SK-MEL-5 (cell line): ENCODE data around the gene CLMP. TPM values are rescaled to one million over a fixed set of nuclear protein-coding genes. Genes with fewer than 3 reads are reported as not detected.
"Not testable (repeated sequence)": the region's sequence is repeated elsewhere in the genome, so short reads cannot be mapped to it uniquely, and the experiment has no call there.

Source experiments
- DNase-seq: peaks from one replicate; pipeline ENCODE4 v3.0.0-alpha.2; 2016; ENCODE audit warnings: low read depth, low spot score
- in situ Hi-C: cut with HindIII; loops from 2 replicates; pipeline ENCODE4 v1.10.0; 2016; ENCODE audit warnings: low sequenced_read_pairs, high pct_unique_total_duplicates, low pct_unique_long_range_greater_than_20kb
- total RNA-seq: library from RNA; depleted of rRNA; stranded (reverse); fragments of >200 nt; shearing (Covaris generic); gene quantifications from 2 replicates; pipeline ENCODE4 v1.2.3, GENCODE V29; 2014

Gene CLMP
- total RNA-seq, 1 experiment from 2014 or later, result not detected

GRCh38 chr11:123158033-123159003 lies 36.7 kb downstream of the CLMP start:
- DNase-seq, result no peak
- in situ Hi-C loops, result no loop called here

DNA sequence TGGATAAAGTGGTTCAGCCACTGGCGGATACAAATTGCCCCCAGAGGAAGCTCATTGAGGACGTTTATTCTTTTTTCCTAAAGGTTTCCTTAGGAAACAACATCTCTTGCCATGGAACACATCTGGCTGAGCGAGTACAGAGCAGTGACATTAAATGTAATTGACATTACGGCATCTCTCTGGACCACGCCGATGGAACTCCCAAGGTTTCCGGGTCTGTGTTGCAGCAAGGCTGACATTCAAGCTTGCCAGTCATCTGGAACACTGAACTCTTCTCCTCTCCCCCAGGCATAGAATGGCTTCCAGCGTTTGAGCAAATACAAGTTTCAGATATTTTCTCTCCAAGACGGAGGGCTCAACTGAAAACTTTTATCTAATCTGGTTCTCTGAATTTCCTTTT lies 42.1 kb downstream of the CLMP start:
- in situ Hi-C loops, result no loop called here
- no peak for DNase-seq

DNA sequence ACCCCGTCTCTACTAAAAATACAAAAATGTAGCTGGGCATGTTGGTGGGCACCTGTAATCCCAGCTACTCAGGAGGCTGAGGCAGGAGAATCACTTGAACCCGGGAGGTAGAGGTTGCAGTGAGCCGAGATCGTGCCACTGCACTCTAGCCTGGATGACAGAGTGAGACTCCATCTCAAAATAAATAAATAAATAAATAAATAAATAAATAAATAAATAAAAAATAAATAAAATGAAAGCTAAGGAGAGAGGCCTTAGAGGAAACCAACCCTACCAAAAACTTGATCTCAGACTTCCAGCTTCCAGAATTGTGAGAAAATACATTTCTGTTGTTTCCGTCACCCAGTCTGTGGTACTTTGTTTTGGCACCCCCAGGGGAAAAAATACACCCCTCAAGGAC lies 42.7 kb downstream of the CLMP start:
- DNase-seq, in situ Hi-C loops: not testable (repeated sequence)

DNA sequence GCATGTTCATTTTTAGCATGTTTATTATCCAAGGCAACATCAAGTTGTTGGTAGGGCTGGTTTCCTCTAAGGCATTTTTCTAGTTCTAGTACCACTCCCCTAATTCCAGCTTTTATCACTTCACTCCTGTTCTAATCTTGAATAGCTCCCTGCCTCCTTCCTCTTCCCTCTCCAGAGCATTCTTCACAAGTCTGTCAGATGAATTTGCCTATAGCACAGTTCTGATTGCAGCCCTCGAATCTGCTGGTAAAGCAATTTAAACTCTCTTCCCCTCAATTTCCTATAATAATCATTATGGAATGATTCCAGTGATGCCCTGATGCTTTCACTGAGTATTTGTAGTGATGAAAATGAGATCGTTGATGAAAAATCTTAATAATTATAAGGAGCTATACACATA lies 43.3 kb downstream of the CLMP start:
- in situ Hi-C loops, result no loop called here
- no peak for DNase-seq

DNA sequence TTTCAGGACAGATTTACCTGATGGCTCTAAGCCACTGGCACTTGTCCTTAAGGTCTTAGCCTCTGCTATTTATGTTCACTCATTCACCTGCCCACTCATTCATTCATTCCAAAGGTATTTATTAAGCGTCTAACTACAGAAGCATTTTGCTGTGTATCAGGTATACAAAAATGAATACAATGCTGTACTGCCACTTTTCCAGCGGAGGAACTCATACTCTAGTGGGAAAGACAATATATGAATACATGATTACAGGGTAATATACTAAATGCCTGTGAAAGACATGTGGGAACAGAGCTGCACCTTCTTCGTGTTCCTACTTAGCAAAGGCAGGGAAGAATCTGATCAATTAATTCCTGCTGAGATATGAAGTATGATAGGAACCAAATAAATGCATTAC lies 43.7 kb downstream of the CLMP start:
- in situ Hi-C loops, result no loop called here
- no peak for DNase-seq

DNA sequence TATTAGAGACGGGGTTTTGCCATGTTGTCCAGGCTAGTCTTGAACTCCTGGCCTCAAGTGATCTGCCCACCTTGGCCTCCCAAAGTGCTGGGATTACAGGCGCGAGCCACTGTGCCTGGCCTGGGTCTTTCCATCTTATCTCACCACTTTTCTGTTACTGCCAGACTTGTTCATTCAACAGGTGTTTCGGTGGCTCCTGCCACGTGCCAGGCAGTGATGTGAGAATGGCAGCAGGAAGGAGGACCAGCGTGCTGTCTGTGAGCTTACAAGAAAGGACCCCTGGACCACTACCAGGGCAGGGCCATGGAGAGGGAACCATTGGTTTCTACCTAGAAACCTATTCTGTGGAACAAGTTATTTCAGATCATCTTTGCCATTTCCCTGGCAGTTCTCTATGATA lies 44.2 kb downstream of the CLMP start:
- no peak for DNase-seq
- in situ Hi-C loops, result no loop called here

DNA sequence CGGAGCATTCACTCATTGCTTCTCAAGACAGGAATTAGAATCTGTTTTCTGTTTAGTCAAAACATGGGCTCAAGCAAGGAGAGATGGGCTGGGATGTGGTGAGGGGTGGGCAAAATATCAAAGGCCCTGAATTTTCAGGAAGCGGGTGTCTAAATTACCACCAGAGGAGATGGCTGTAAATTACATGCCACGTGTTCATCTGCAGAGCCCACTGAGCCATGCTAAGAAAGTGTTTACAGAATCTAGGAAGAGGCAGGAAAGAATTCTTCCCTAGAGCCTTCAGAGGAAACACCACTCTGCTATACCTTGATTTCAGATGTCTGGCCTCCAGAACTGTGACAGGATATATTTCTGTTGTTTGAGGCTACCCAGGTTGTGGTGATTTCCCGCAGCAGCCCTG lies 46.1 kb downstream of the CLMP start:
- no peak for DNase-seq
- in situ Hi-C loops, result no loop called here

DNA sequence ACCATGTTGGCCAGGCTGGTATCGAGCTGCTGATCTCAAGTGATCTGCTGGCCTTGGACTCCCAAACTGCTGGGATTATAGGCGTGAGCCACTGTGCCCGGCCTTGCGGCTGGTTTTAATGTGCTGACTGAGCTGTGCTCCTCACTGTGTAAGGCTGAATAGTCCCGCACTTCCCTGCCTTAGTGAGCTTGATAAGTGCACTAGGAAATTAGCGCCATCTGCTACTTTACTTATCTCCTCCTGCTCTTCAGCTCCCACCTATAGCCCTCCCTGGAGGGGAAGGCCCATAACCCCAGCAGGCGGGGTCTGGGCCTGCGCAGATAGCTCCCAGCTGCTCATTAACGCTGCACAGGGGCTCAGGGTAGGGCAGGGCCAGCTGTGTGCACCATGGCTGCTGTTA lies 49.4 kb downstream of the CLMP start:
- in situ Hi-C loops, result no loop called here
- no peak for DNase-seq

DNA sequence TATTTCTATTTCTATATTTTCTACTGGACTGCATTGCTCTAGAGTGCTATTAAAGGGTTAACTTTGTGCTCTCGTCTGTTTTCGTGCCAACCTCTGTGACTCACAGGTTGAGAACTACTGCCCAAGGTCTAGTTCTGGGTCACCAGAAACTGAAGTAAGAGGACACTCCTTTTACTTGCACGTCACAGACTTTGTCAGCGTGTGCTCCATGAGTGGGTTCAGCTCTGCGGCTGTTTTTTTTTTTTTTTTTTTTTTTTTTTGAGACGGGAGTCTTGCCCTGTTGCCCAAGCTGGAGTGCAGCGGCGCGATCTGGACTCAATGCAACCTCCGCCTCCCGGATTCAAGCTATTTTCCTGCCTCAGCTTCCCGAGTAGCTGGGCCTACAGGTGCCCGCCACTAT lies 49.8 kb downstream of the CLMP start:
- in situ Hi-C loops, result no loop called here
- peak; percentile 69 for DNase-seq

- in situ Hi-C loops, result no loop called here
- no peak for DNase-seq
Observed at GRCh38 chr11:123144707-123145106, 50.3 kb downstream of the CLMP start.

DNA sequence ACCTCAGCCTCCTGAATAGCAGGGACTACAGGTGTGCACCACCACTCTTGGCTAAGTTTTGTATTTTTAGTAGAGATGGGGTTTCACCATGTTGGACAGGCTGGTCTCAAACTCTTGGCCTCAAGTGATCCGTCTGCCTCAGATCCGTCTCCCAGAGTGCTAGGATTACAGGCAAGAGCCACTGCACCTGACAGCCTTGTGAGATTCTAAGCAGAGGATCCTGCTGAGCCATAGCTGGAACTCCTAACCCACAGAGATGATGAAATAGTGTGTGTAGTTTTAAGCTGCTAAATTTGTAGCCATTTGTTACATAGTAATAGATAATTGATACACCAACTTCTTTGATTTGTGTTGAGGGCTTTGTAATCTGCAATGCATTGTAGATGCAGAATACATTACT lies 51.1 kb downstream of the CLMP start:
- DNase-seq, result no peak
- in situ Hi-C loops, result no loop called here

- peak; percentile 2 for DNase-seq
- in situ Hi-C loops, result no loop called here
Observed at GRCh38 chr11:123143476-123143875, 51.6 kb downstream of the CLMP start.

GRCh38 chr11:123139206-123139605 lies 55.8 kb downstream of the CLMP start:
- in situ Hi-C loops, result no loop called here
- DNase-seq, result no peak

DNA sequence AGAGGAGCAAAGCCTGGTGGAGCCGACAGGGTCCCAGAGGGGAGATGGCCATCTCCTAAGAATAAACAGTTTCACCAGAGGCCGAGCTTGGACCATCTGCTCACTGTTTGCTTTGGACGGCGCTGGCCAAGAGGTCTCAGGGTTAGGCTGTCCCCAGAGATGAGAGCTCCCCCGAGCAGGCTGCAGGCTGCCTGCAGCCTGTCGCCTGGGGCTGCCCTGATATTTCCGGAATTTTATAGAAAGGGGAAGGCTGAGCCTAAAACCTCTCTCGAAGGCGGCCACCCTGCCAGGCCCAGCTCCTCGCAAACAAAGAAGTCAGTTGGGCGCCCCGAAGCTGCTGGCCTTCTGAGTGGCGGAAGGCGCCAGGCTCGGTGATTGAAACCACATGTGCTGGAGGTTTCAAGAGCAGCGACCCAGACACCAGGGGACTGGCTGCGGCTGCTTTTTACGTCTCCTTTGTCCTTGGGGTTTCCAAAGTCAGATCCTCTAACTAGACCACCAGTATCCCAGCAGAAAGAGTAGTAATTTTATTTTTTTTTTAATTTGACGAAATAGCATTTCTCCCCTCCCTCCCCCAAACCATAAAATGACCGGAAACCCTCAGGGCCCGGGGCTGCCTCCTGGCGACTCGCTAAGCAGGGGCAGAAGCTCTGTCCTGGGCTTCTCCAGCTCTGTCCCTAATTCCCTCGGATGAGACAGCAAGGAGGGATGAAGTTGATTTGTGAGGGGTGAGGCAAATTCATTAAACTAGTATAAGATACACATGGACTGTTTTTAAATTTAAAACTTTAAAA lies 57.4 kb downstream of the CLMP start:
- in situ Hi-C loops, result no loop called here

DNA sequence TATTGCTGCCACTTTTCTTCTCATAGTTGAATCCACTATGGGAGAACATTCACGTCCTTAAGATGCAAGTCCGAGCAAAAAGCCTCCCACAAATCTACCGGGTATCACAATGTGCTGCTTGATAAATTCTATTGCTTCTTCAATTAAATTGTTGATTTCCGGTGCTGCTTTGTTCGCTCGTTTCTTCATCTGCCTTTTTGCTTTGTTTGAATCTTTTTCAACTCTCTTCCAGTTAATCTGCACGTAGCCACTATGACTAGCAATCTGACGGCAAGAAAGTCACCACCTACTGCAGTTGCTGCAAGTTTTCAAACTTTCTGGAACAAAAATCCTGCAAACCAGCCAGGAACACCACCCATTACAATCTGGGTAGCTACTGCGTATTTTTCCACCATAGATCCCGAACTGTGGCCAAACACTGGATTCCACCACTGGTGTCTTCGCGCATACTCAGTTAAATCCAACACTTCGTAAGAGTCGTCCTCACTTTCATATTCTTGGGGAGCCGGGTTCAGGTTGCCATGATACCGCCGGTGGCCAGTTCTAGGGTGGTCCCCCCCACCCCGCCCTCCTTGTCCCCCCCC lies 59.1 kb downstream of the CLMP start:
- DNase-seq, result no peak
- in situ Hi-C loops, result no loop called here

More for the DNA sequence above, 57.4 kb downstream of the CLMP start:
- DNase-seq, result no peak

DNA sequence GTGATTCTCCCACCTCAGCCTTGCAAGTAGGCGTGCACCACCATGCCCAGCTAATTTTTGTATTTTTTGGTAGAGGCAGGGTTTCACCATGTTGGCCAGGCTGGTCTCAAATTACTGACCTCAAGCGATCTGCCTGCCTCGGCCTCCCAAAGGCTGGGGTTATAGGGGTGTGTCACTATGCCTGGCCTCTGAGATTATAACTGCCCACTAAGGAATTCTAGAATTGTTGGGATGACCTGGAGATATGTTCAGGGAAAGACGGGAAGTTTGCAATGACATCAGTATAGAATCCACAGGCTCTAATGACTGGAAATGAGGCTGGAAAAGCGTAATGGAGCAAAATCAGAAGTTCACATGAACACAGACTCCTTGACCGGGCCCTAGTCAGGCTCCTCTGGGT lies 62.2 kb downstream of the CLMP start:
- in situ Hi-C loops, result no loop called here
- DNase-seq, result no peak

DNA sequence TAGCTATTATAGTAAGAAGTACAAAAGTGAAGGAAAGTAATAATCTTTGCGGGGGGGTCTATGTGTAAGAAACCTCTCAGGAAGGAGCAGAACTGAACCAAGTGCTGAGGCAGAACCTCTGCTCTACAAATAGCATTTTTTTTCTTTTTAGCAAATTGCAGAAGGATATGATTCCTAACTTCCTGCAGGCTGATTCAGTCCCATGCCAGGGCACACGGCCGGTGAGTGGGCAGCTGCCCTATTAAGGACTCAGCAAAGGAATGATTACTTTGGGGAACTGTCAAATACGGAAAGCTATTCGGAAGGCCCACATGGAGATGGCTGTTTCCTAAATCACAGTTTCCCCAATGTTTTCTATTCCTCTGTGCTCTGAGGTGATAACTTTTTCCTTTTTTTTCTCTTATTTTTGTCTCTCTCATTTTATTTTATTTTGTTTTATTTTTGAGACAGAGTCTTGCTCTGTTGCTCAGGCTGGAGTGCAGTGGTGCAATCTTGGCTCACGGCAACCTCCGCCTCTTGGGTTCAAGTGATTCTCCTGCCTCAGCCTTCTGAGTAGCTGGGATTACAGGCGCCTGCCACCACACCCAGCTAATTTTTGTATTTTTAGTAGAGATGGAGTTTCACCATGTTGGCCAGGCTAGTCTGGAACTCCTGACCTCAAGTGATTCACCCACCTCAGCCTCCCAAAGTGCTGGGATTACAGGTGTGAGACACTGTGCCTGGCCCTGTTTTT lies 62.8 kb downstream of the CLMP start:
- DNase-seq, in situ Hi-C loops: not testable (repeated sequence)

GRCh38 chr11:123129920-123130319 lies 65.1 kb downstream of the CLMP start:
- in situ Hi-C loops, result no loop called here
- no peak for DNase-seq
